H9 (cell line): ENCODE measurements around the gene ADGRD1. TPM values are rescaled to one million over a fixed set of nuclear protein-coding genes. Genes with fewer than 3 reads are reported as not detected.

Source experiments
- DNase-seq: peaks from one replicate; pipeline ENCODE4 v3.0.0-alpha.2; 2017
- H2AFZ ChIP-seq: one replicate; pipeline ENCODE4 v1.6.1; 2013; ENCODE audit warnings: mild to moderate bottlenecking, low read length, control low read depth, moderate library complexity
- H2AK5ac ChIP-seq: 2 replicates; pipeline ENCODE4 v1.6.1; 2013; ENCODE audit warnings: low read length, control low read depth, mixed read lengths; ENCODE audit not compliant: insufficient read length
- H2BK120ac ChIP-seq: one replicate; pipeline ENCODE4 v1.6.1; 2013; ENCODE audit warnings: low read depth, mild to moderate bottlenecking, low read length, control low read depth, inconsistent platforms; ENCODE audit not compliant: poor library complexity, severe bottlenecking
- H2BK12ac ChIP-seq: 2 replicates; pipeline ENCODE4 v1.6.1; 2013; ENCODE audit warnings: low read length, control low read depth, mixed read lengths, low read depth; ENCODE audit not compliant: insufficient read length
- H2BK15ac ChIP-seq: 2 replicates; pipeline ENCODE4 v1.6.1; 2013; ENCODE audit warnings: low read depth, low read length, control low read depth
- H2BK20ac ChIP-seq: one replicate; pipeline ENCODE4 v1.6.1; 2013; ENCODE audit warnings: low read depth, mild to moderate bottlenecking, low read length, control low read depth, inconsistent platforms; ENCODE audit not compliant: poor library complexity, severe bottlenecking
- H2BK5ac ChIP-seq: 2 replicates; pipeline ENCODE4 v1.6.1; 2013; ENCODE audit warnings: low read length, control low read depth, mixed read lengths; ENCODE audit not compliant: insufficient read length
- H3K14ac ChIP-seq: 2 replicates; pipeline ENCODE4 v1.6.1; 2013; ENCODE audit warnings: low read length, control low read depth; ENCODE audit not compliant: insufficient read depth
- H3K18ac ChIP-seq: 2 replicates; pipeline ENCODE4 v1.6.1; 2013; ENCODE audit warnings: low read depth, mild to moderate bottlenecking, mixed read lengths, low read length, control low read depth; ENCODE audit not compliant: insufficient read length
- H3K23ac ChIP-seq: 2 replicates; pipeline ENCODE4 v1.6.1; 2013; ENCODE audit warnings: low read length, control low read depth, mixed read lengths, low read depth; ENCODE audit not compliant: insufficient read length
- H3K23me2 ChIP-seq: 2 replicates; pipeline ENCODE4 v1.6.1; 2013; ENCODE audit warnings: low read depth, mild to moderate bottlenecking, mixed read lengths, low read length, control low read depth; ENCODE audit not compliant: insufficient read length, poor library complexity, severe bottlenecking
- H3K27ac ChIP-seq: 2 replicates; pipeline ENCODE4 v1.5.1; 2013; ENCODE audit warnings: low read length, control low read depth, mixed read lengths, low read depth; ENCODE audit not compliant: insufficient read length
- H3K27me3 ChIP-seq: 2 replicates; pipeline ENCODE4 v1.6.1; 2013; ENCODE audit warnings: low read length, control low read depth, inconsistent platforms; ENCODE audit not compliant: insufficient read depth
- H3K4ac ChIP-seq: 2 replicates; pipeline ENCODE4 v1.6.1; 2013; ENCODE audit warnings: low read depth, mild to moderate bottlenecking, control low read depth, inconsistent platforms, low read length, moderate library complexity
- H3K4me1 ChIP-seq: 2 replicates; pipeline ENCODE4 v1.6.1; 2013; ENCODE audit warnings: low read length, control low read depth, inconsistent platforms; ENCODE audit not compliant: insufficient read depth
- H3K4me2 ChIP-seq: 2 replicates; pipeline ENCODE4 v1.6.1; 2013; ENCODE audit warnings: low read length, control low read depth, mixed read lengths; ENCODE audit not compliant: insufficient read length, insufficient read depth
- H3K56ac ChIP-seq: 2 replicates; pipeline ENCODE4 v1.6.1; 2013; ENCODE audit warnings: low read depth, mild to moderate bottlenecking, mixed read lengths, low read length, control low read depth; ENCODE audit not compliant: insufficient read length
- H3K79me1 ChIP-seq: 2 replicates; pipeline ENCODE4 v1.6.1; 2013; ENCODE audit warnings: low read depth, mild to moderate bottlenecking, moderate library complexity, low read length, control low read depth, inconsistent platforms; ENCODE audit not compliant: insufficient read depth, poor library complexity, severe bottlenecking
- H3K79me2 ChIP-seq: 2 replicates; pipeline ENCODE4 v1.6.1; 2013; ENCODE audit warnings: low read length, control low read depth, inconsistent platforms; ENCODE audit not compliant: insufficient read depth
- H3K9ac ChIP-seq: 2 replicates; pipeline ENCODE4 v1.6.1; 2013; ENCODE audit warnings: low read length, control low read depth, mixed read lengths; ENCODE audit not compliant: insufficient read length; ENCODE audit errors: extremely low read depth
- H3K9me3 ChIP-seq: one replicate; pipeline ENCODE4 v1.6.1; 2013; ENCODE audit warnings: low read depth, low read length, inconsistent platforms; ENCODE audit not compliant: control insufficient read depth
- H3T11ph ChIP-seq: one replicate; pipeline ENCODE4 v1.6.1; 2013; ENCODE audit warnings: mild to moderate bottlenecking, low read length, control low read depth, inconsistent platforms
- H4K20me1 ChIP-seq: one replicate; pipeline ENCODE4 v1.6.1; 2013; ENCODE audit not compliant: control insufficient read depth, insufficient read length, insufficient read depth
- H4K5ac ChIP-seq: 2 replicates; pipeline ENCODE4 v1.6.1; 2013; ENCODE audit warnings: low read depth, mild to moderate bottlenecking, mixed read lengths, low read length, control low read depth; ENCODE audit not compliant: insufficient read length
- H4K8ac ChIP-seq: replicated peaks from 2 replicates; pipeline ENCODE4 v1.6.1; 2013; ENCODE audit warnings: low read length, control low read depth, mixed read lengths, low read depth; ENCODE audit not compliant: insufficient read length
- H4K91ac ChIP-seq: 2 replicates; pipeline ENCODE4 v1.6.1; 2013; ENCODE audit warnings: low read depth, mild to moderate bottlenecking, moderate library complexity, mixed read lengths, low read length, control low read depth; ENCODE audit not compliant: insufficient read length
- H3K27ac Mint-ChIP-seq, 3 experiments: 2 replicates in 2 of 3; 3 replicates in 1 of 3; pipeline ENCODE4 v1.8.0; 2020 to 2021; ENCODE audit warnings: mixed read lengths in 3 of 3, mild to moderate bottlenecking in 1 of 3, moderate library complexity in 1 of 3
- H3K27me3 Mint-ChIP-seq: 2 replicates; pipeline ENCODE4 v1.8.0; 2021; ENCODE audit warnings: low read depth, mild to moderate bottlenecking, moderate library complexity, mixed read lengths
- H3K36me3 Mint-ChIP-seq, 3 experiments: 2 replicates in 2 of 3; 3 replicates in 1 of 3; pipeline ENCODE4 v1.8.0; 2020 to 2021; ENCODE audit warnings: low read depth in 3 of 3, mixed read lengths in 3 of 3; ENCODE audit not compliant: insufficient read depth in 1 of 3
- H3K4me1 Mint-ChIP-seq, 2 experiments: 2 replicates each; pipeline ENCODE4 v1.8.0; 2020; ENCODE audit warnings: mixed read lengths in 2 of 2
- H3K4me3 Mint-ChIP-seq, 2 experiments: 2 replicates in 1 of 2; 3 replicates in 1 of 2; pipeline ENCODE4 v1.8.0; 2020 to 2021; ENCODE audit warnings: mild to moderate bottlenecking in 2 of 2, mixed read lengths in 2 of 2, moderate library complexity in 1 of 2
- H3K9me3 Mint-ChIP-seq, 2 experiments: 2 replicates in 1 of 2; 3 replicates in 1 of 2; pipeline ENCODE4 v1.8.0; 2020; ENCODE audit warnings: mild to moderate bottlenecking in 2 of 2, mixed read lengths in 2 of 2, moderate library complexity in 1 of 2
- WGBS: extraction: QIAGEN DNeasy Blood & Tissue Kit; methylation state at CpG from one replicate; pipeline ENCODE4 v1.1.7; 2013; ENCODE audit warnings: missing lambda C conversion rate, low lambda C conversion rate, mixed read lengths; ENCODE audit not compliant: insufficient read length; ENCODE audit errors: extremely low coverage; 5-methylcytosine and 5-hydroxymethylcytosine counted together
- total RNA-seq: library from RNA; stranded (reverse); gene quantifications from 2 replicates; pipeline ENCODE4 v1.2.1, GENCODE V29; 2021
- TF ChIP-seq, protein P1 (sequence below): fragments of 200-600 bp; sonication (generic); conservative IDR thresholded peaks from 3 replicates; pipeline ENCODE4 v1.8.0; 2021; ENCODE audit warnings: antibody characterized with exemption, mild to moderate bottlenecking

Gene ADGRD1
- total RNA-seq, 1 experiment from 2014 or later, result 0.52 TPM

GRCh38 chr12:131140069-131140435 lies 186.3 kb downstream of the ADGRD1 start:
- Histone ChIP-seq H2BK20ac (no peak overlapping the region), H3K9me3 (no peaks in the 10 kb centered on the region), H3K79me1 (no peaks in the 10 kb centered on the region), H2AFZ (no peak overlapping the region), H4K20me1 (no peaks in the 10 kb centered on the region), H4K5ac (no peak overlapping the region), H3K23ac (no peak overlapping the region), H3T11ph (no peak overlapping the region), H2BK5ac (no peak overlapping the region), H3K79me2 (no peaks in the 10 kb centered on the region), H3K4me1 (no peaks in the 10 kb centered on the region), H2BK15ac (no peak overlapping the region), H3K14ac (no peak overlapping the region), H4K91ac (no peak overlapping the region), H3K27ac (no peak overlapping the region), H3K4ac (no peak overlapping the region), H2BK120ac (no peak overlapping the region), H3K4me2 (no peak overlapping the region), H3K9ac (no peak overlapping the region), H2BK12ac (no peak overlapping the region), H3K56ac (no peak overlapping the region), H3K18ac (no peak overlapping the region), H4K8ac (no peak overlapping the region), H2AK5ac (no peak overlapping the region), H3K23me2 (no peaks in the 10 kb centered on the region), H3K27me3 (no peaks in the 10 kb centered on the region)
- peak; percentile 23 for DNase-seq
- Mint-ChIP-seq H3K4me3 (no peak overlapping the region), H3K4me1 (peaks cover 0 to 12% of the 10 kb centered on the region in 2 experiments; a peak in 2 of 4 replicates), H3K27me3 (peaks cover 1% of the 10 kb centered on the region; the same call in 1 of the 2 replicates), H3K27ac (no peak overlapping the region), H3K36me3 (no peaks in the 10 kb centered on the region), H3K9me3 (no peaks in the 10 kb centered on the region)
- WGBS, result no CpG with 5 or more reads among the region's 12 CpGs
- TF ChIP-seq, protein P1, sequence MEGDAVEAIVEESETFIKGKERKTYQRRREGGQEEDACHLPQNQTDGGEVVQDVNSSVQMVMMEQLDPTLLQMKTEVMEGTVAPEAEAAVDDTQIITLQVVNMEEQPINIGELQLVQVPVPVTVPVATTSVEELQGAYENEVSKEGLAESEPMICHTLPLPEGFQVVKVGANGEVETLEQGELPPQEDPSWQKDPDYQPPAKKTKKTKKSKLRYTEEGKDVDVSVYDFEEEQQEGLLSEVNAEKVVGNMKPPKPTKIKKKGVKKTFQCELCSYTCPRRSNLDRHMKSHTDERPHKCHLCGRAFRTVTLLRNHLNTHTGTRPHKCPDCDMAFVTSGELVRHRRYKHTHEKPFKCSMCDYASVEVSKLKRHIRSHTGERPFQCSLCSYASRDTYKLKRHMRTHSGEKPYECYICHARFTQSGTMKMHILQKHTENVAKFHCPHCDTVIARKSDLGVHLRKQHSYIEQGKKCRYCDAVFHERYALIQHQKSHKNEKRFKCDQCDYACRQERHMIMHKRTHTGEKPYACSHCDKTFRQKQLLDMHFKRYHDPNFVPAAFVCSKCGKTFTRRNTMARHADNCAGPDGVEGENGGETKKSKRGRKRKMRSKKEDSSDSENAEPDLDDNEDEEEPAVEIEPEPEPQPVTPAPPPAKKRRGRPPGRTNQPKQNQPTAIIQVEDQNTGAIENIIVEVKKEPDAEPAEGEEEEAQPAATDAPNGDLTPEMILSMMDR, result no peak
